GM18870 (cell line): ENCODE measurements around the gene ROR2.

Experiments used
- ATAC-seq: cut with Tn5 transposase; IDR thresholded peaks from one replicate; pipeline ENCODE4 v1.9.1; 2021; ENCODE audit warnings: moderate library complexity; ENCODE audit not compliant: unreplicated experiment

ROR2 gene

DNA sequence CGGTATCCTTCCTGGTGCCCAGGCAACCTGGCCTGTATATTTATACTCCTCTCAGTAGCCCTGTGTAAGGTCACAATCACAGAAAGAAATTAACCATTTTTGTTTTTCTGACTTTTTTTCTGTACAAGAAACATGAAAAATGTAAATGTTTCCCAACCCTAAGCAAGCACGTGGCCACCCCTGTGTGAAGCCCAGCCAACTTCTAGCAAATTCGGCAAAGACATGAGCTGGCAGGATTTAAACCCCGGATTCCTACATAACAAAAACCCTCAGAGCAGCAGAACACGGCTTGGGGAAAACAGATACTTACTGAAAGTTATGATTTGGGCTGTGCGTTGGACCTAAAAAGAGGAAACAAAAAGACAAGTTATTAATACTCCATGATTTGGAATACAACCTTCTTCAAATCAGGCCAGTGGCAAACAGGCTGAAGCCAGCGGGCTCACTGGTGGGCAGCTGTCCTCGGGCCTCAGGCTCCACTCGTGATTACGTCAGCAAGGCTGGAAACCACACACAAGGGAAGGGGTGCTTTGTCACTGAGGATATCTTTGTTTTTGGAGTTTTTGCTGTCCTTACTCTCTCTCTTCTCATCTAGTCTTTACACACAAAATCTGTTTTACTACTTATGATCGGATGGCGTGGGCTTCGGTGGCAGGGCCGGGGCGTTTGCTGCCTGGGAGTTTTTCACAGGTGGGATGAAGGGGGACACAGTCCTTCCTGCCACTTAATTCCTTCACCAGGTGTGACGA lies 194.1 kb downstream of the ROR2 start:
- no peak for ATAC-seq

- no peak for ATAC-seq
These were observed 196.3 kb downstream of the ROR2 start for GRCh38 chr9:91753711-91754110.

- ATAC-seq: no peak
These were observed 198.1 kb downstream of the ROR2 start for GRCh38 chr9:91751922-91752321.

GRCh38 chr9:91750343-91750742 lies 199.7 kb downstream of the ROR2 start:
- no peak for ATAC-seq

- ATAC-seq: no peak
These were observed 203.1 kb downstream of the ROR2 start for GRCh38 chr9:91746904-91747303.

GRCh38 chr9:91746357-91746756 lies 203.7 kb downstream of the ROR2 start:
- no peak for ATAC-seq

GRCh38 chr9:91744114-91744513 lies 205.9 kb downstream of the ROR2 start:
- ATAC-seq: no peak

- no peak for ATAC-seq
These were observed 208.5 kb downstream of the ROR2 start for GRCh38 chr9:91741522-91741921.

DNA sequence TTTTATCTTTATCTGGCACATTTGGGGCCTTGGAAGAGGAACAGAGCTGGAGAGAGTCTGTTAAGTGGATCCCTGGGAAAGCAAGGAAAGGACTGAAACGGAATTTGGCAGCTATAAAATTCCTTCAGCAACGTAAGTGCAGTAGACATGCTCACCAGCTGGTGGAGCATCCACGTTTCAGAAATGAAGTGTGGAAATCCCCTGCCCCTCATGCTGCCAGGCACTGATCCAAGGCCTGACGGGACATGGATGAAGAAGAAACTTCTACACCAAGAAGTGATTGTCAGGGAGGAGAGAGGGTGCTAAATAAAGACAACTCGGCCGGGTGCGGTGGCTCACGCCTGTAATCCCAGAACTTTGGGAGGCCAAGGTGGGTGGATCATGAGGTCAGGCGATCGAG lies 209.3 kb downstream of the ROR2 start:
- no peak for ATAC-seq

DNA sequence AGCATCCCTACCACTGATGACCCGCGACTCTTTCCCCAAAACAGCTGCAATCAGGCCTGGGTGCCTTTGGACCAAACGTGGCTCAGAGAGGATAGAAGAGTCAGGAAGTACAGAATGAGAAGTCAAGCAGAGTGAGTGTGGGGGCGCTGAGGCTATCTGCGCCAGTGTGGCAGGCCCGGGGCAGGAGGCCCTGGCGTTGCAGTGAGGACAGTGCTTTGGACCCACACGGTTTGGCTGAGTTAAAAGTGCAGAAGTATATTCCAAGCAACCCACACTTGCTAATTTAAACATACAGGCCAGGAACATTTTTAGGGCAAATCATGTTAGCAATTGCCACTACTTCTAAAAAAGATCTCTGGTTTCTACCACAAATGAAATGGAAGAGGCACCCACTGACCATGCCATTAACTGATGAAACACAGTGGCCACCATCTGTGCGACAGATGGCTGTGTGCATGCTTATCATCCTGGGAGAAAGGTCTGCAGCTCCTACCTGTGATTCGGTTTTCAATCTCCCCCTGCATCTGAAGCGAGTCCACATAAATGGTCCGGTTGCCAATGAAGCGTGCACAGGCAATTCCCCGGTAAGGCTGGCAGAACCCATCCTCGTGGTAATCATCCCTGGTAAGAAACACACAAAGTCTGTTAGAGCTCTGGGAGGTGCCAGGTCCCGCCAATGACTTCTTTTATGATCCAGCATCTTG lies 213.0 kb downstream of the ROR2 start:
- no peak for ATAC-seq

DNA sequence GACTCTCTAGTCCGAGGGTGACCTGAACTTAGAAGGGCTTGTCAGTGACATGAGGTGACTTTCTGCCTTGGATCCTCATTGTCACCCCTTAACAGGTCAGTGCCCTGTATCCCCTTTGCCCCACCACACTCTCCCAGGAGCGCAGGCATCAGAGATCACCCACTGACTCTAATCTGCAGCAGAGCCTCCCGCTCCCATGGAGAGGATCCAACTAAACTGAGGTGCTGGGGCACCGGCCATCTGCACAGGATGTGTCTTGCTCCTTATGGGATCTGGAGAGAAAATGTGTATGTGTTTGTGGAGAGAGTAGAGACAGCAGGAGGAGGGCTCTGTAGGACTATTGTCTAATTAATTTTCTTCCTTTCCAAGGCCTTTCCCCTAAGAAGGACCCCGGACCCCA lies 213.7 kb downstream of the ROR2 start:
- no peak for ATAC-seq

- ATAC-seq: no peak
These were observed 215.0 kb downstream of the ROR2 start for GRCh38 chr9:91735049-91735448.

GRCh38 chr9:91734371-91734981 lies 215.6 kb downstream of the ROR2 start:
- no peak for ATAC-seq

GRCh38 chr9:91733006-91733624 lies 216.9 kb downstream of the ROR2 start:
- ATAC-seq: no peak

- ATAC-seq: no peak
These were observed 217.6 kb downstream of the ROR2 start for GRCh38 chr9:91732187-91733005.

DNA sequence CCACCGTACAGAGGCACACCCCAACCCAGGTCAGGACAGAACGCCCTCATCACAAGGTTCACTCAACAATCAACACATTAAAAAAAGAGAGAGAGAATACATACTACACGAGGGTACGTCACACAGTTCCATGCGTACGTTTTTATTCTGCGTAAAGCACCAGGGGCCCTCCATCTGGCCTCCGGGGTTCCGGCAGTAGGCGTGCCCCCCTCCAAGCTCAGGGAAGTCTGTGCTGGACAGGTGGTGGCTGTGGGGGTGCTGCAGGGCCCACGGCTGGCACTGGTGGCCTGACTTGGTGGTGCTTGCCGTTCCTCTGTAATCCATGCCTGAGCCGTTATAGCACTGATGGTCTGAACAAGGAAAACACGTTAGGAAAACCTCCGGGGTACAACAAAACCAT lies 219.2 kb downstream of the ROR2 start:
- no peak for ATAC-seq

DNA sequence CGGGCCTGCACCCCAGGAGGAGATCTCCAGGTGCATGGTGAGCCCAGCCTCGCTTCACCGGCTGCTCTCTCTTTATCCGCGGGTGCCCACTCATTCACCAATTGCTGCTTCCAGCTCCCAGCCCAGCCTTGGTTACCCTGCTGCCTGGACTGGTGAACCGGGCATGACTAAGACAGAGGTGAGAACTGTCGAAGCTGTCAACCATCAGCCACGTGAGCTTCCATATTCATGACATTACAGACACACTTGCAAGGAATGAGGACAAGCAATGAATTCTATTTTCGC lies 220.5 kb downstream of the ROR2 start:
- ATAC-seq: no peak

GRCh38 chr9:91727972-91728371 lies 222.1 kb downstream of the ROR2 start:
- ATAC-seq: no peak

DNA sequence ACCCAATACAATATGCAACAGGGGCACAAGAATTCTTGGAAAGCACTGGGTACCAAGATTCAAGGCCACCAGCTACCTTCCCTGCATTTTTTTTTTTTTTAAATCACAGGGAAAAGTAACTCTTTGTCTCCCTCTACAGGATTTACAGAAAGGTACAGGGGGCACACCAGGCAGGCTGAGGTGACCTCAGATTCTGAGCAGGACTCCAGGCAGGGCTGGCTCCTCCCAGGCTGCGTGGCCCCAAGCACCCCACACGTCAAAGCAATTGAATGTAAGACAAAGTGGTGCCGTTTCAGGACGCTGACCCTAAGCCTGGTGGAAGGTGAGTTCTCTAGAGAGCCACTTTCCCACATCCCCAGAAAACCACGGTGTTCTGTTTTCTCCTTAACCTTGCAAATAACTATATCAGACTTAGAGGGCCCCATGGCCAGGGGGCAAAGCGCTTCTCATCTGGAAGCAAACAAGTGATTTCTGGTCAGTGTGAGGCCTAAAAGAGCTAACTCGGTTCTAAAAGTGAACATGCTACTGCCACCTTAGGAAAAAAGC lies 222.6 kb downstream of the ROR2 start:
- no peak for ATAC-seq

DNA sequence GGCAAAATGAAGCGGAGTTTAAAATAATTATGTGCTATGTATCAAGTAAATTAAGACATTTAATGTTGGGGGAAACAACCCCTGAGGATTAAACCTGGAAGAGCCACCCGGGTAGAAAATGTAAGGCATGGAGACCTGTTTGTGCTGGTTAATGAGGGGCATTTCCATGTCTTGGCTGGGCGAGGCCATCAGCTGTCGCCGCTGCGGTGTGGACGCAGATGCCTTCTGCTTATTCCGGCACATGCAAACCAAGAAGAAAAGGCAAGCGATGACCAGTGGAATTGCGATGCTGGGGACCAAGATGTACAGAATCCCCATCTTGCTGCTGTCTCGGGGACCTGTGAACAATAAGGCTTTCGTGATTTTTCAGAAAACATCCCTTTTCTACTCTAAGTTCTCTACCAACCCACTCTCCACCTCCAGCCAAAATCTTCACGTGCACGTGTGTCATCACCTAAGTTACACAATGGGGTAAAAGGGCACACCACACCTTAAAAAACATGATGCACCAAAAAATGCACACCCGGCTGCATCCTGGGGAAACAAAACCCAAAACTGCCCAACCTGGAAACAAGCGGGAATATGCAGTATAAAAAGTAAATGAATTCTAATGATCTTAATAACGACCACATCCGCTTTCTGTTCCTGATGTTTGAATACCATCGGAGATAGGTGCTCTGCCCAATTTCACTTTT lies 223.5 kb downstream of the ROR2 start:
- no peak for ATAC-seq
